HT1080 (cell line): Measurements from ENCODE around the gene CHST1. TPM values are rescaled to one million over a fixed set of nuclear protein-coding genes. Genes with fewer than 3 reads are reported as not detected.

Experiments used
- DNase-seq: peaks from one replicate; pipeline ENCODE4 v3.0.0-alpha.2; 2015; ENCODE audit warnings: low read depth
- total RNA-seq: library from RNA; depleted of rRNA; stranded (reverse); fragments of >200 nt; shearing (Covaris generic); gene quantifications from 2 replicates; pipeline ENCODE4 v1.2.3, GENCODE V29; 2014

The CHST1 gene
- total RNA-seq, 1 experiment from 2014 or later: 2.4 TPM

DNA sequence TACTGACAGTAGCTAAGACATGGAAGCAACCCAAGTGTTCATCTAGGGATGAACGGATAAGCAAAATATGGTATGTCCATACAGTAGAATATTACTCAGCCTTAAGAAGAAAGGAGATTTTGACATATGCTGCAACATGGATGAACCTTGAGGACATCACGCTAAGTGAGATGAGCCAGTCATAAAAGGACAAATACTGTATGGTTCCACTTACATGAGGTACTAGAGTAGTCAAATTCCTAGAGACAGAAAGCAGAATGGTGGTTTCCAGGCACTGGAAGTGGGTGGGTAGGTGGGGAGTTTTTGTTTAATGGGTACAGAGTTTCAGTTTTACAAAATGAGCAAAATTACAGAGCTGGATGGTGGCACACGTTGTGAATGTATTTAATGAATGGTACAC, 18.1 kb downstream of the CHST1 start:
- no peak for DNase-seq

DNA sequence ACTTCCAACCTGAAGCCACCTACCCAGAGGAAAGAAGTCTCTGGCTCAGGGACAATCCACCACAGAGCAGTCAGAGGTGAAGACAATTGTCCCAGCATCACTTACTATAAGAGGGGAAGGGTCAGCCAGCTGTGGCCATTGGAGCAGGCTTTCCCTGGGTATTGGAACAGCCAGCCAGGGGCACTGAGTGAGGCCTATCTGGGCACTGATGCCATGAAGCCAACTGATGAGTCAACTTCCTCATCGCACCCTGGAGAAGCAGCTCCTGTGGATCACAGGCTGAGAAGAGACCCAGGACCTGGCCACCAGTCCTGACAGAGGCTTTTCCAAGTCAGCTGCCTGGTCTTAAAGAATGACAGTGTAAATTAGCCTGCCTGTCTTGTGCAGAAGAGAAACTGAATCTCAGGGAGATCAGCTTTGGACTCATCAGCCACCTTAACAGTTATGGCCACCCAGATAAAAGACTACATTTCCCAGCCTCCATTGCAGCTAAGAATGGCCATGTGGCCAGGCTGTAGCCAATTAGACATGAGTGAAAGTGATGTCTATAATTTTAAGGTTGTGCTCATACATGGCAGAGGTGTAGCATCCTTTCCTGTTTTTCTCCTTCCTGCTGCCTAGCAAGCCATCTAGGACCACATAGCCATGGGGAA, 19.0 kb downstream of the CHST1 start:
- DNase-seq: peak; percentile 76

DNA sequence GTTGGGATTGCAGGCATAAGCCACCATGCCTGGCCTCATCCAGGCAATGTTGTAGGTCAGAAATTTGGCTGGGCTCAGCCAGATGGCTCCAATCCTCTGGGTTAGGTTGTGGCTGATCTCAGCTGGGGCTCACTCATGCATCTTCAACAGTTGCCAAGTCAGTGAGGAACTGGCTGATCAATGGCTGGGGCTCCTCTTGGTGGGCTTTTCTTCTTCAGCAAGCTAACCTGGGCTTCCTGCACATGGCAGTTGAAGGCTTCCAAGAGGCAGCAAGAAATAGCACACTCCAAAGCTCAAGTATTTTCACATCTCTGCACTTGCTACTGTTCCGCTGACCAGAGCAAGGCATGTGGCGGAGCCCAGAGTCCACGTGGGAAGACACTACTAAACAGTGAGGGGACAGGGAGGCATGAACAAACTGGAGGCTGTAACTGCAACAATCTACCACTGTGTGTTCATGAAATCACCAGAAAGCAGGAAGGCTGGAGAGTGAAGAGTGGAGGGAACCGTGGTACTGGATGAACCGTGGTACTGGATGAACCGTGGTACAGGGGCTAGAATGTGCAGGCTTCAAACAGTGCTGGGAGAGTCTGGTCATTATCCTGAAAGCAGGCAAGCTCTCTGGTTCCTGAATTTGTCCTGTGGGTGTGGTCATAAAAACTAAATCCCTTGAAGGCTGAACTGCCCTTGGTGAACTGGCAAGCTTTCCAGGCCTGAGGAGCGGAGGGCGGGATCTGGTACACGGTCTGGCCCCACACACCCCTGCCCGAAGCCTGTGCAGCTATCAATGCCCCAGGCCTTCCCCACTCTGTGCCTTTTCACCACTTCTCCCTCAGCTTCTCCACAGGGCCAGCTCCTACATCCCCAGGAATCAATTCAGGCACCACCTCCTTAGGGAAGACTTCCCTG, 20.2 kb downstream of the CHST1 start:
- no peak for DNase-seq

DNA sequence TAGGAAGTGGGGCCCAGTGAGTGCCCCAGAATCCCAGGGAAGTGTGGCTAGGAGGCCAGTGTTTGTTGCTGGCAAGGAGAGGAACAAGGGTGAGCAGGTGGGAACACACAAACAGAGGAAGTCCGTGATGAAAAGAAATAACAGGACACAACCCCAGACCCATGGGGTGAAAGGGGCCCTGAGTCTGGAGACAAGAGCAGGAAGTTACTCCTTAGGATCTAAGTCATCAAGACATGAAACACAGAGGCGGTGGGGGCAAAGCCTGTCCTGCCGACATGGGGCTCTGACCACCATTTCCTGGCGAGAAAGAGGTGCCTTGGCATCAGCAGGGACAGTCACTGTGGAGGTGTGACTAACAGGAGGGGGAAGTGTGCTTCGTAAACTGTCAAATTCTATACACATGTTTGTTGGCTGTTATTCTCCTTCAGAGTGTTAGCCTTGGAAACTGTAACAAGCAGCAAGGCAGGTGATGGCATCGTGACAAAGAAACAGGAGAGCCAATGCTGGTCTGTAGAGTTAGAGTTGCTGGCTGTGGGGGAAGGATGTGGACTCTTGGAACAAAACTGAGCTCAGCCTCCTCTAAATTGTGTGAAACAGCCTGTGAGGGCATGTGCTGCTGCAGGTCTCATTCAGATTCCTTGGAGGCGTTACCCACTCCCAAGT, 21.7 kb downstream of the CHST1 start:
- DNase-seq: peak; percentile 36

DNA sequence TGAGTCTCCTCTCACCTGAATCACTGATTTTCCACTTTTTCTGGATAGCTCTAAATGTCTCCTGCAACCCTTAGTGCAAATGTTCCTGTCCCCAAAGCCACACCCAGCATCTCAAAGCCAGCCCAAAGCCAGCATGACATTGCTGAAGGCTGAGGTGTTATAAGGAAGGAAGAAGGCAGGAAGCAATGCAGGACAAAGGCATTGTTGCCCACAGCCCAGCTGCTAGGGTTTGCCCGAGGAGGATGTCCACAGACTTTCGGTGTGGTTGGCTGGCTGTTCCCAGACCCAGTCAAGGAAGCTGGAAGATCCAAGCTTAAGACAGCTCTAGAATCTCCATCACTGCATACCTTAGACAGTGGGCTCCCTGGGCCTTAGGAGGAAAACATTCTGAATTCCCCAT, 23.5 kb downstream of the CHST1 start:
- DNase-seq: no peak

DNA sequence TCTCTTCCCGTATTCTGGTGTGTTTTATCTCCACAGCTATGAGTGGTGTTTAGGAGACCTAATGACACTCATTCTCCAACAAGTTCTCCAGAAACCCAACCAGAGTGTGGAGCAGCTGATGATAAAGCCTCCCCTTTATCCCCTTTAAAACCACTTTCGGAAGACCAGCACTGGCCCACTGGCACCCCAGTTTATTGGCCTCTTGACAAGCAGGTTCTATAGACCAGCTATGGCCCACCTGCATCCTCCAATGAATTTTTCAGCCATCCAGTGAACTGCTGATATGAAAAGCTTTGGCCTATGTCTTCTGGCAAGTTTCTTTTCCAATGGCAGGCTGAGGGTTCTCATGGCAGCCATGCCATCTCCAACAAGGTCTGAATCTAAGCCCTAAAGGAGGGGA, 27.4 kb downstream of the CHST1 start:
- no peak for DNase-seq

DNA sequence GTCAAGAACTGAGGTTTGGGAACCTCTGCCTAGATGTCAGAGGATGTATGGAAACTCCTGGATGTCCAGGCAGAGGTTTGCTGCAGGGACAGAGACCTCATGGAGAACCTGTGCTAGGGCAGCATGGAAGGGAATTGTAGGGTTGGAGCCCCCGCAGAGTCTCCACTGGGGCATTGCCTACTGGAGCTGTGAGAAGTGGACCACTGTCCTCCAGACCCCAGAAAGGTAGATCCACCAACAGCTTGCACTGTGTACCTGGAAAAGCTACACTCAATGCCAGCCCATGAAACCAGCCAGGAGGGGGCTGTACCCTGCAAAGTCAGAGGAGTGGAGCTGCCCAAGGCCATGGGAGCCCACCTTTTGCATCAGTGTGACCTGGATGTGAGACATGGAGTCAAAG, 29.5 kb downstream of the CHST1 start:
- DNase-seq: no peak

DNA sequence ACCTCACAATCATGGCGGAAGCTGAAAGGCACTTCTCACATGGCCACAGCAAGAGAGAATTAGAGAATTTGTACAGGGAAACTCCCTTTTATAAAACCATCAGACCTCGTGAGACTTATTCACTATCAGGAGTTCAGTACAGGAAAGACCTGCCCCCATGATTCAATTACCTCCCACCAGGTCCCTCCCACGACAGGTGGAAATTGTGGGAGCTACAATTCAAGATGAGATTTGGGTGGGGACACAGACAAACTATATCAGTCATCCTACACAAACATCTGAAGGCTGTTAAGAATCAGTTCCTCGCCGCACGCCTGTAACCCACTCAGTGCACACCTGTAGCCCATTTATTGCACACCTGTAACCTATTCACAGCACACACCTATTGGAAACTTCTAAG, 39.8 kb downstream of the CHST1 start:
- DNase-seq: no peak

DNA sequence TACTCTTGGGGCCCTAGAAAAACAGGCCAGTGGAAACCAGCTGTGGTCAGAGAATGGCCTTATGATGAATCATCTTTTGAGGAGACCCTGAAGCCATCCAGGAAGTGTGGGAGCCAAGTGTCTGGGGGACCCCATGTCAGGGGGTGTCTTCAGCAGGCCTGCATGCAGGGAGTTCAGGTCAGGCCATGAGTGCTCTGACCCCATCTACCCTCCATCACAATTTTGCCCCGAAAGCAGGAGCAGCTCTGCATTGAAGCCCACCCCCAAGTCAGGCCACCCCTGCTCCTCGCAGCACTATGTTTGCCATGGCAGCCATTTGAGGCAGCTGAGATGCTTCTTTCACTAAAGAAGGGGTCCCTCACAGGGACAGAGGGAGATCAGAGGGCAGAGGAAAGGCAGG, 41.3 kb downstream of the CHST1 start:
- DNase-seq: no peak

DNA sequence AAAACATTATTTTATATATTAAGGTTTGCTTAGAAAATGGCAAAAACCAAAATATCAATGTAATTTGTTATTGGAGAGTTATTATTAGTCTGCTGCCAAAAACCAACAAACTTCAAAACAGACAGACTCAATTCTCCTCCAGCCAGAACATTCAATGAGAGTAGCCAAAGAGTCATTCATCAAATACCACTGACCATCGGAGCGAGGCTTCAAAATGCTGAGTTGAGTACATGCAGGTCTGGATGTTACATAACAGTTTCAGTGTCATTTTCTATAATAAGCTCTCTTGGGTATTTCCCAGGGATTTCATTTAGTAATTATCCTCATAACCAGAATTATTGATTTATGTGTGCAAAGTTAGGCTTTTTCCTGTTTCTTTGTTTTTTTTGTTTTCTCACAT, 42.6 kb downstream of the CHST1 start:
- DNase-seq: no peak

DNA sequence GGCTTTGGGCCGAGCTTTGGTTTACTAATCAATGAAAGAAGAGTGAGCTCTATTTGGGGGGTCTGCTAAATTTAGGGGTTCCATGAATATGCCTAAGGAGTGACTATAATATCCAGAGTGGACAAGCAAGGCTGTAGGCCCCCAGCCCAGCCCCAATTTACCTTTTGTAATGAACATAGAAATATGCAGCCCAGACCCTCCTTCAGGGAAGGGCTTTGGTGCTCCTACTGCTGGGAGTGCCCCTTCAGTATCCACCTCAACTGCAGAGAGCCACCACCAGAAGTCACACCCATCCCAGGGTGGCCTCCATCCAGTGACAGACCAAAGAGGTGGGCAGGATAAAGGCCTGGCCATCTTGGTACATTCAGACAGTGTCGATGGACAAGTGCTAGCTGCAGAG, 43.1 kb downstream of the CHST1 start:
- DNase-seq: no peak

DNA sequence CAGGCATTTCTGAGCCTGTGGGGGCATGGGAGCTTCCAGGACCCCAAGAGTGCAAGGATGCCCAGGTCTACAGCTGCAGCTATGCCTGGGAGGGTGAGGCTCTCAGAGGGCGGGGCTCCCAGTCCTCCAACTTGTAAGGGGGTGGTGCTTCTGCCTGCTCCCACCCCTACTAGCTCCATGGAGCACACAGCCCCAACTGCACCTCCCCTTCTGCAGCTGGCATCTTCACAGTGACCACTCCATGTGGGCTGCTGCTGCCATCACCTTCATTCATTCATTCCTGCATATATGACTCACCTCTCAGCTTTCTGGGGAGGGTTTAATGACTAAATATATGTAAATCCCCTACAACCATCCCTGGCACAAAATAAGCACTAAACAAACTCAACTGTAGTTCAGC, 43.8 kb downstream of the CHST1 start:
- DNase-seq: no peak

DNA sequence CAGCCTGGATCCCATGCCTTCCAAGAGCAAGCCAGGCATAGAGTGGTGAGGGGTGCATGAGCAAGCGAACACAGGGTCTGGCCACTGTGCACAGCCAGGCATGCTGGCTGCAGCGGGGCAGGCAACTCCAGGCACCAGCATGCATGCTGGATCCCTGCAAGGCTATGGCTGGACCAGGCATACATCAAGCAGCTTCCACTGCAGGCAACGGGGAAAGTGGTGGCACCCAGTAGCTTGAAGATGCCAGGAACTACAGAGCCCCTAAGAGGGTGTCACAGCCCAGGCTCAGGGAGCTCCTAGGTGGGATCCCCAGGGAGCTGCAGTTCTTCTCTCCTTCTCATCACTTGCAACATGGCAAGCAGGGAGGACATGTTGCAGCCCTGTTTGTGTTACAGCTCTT, 45.2 kb downstream of the CHST1 start:
- no peak for DNase-seq

DNA sequence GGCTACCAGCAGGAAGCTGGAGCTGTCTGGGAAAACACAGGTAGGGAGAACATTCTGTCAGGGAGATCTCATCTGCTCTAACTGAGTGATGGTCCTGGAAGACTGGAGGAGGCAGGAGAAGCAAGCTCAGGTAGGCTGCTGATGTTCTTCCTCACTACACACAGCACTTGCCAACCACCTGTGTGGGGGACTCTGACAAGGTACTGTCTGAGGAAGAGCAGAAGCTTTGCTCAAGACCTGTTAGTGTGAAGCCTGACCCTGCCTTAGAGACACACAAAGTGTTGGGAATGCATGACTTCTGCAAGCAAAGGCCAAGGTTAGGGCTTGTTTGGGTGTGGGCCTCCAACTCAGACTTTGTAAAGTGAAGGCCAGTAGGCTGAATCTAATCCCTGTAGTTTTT, 46.5 kb downstream of the CHST1 start:
- DNase-seq: no peak

DNA sequence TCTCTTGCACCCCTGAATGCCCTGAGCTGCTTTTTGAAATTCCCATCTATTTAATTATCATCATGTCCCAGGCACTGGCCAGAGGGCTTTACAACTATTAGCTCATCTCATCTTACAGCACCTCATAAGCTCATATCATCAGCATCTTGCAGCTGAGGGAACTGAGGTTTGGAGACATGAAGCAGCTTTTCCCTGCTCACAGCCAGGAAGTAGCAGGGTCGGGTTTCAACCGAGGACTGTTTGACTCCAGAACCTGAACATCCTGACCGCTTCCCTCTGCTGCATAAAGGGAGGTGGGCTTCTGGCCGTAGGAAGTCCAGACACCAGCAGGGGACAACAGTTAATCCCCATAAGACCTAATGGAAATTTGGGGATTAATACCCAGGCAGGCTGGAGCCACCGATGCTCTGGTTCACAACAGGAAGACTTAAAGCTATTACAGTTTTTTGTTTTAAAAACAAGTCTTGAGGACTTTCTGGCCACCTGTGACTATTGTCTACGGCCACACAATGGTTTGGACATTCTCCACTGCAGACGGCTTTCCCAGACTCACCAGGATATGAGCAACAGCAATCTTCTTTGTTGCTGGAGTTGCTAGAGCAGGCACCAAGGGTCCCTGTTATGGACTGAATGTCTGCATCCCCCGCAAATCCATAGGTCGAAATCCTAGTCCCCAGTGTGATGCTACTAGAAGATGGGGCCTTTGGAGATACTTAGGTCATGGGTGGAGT, 47.4 kb downstream of the CHST1 start:
- DNase-seq: no peak

DNA sequence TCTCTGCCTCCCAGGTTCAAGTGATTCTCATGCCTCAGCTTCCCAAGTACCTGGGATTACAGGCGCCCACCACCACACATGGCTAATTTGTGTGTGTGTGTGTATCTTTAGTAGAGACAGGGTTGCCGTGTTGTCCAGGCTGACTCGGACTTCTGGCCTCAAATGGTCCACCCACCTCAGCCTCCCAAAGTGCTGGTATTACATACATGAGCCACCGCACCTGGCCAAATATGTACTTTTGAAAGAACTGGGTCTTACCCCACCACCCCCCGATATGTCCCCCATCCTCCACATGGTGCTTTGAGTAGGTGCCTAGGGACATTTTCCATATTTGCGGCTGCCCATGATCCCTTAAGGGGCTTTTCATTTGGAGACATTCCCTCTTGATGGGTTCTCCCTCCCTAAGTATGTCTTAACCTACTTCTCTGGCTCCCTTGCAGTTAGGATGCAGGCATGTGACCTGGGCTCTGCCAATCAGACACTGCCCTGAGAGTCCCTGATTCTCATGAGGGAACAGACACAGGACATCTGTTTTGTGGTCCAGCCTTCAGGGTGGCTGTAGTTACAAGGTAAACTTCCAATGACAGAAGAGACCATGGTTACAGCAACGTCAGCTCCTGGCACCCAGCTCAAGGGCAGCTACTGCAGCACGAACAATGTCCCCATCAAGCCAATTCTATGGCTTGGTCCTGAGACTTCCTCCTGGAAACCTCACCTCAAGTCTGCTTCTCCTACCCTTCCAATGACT, 48.4 kb downstream of the CHST1 start:
- no peak for DNase-seq

DNA sequence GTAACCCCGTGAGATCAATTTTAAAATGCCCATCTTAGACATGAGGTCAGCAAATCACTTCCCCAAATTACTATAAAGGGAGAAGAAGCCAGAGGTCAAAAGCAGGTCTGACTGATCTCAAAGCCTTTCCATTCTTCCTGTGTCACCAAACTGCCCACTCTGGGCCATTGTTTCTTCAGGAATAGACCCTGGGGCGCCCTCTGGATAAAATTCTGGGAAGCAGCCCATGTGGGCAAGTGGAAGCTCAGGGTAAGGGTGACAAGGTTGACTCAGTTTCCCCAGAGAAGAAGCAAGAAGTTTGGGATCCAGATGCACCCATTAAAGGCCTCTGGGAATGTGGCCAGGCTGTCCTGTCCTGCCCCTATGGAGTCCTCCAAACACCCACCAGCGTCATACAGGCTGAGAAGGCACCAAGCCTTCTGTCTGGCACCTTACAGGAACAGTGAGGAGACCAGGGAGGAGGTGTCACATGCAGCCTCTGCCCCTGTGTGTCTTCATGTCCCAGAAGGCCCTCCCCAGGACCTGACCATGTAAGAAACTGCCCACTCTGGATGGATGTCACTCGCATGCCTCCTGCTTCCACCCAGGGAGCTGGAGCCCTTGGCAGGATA, 50.1 kb downstream of the CHST1 start:
- DNase-seq: no peak

DNA sequence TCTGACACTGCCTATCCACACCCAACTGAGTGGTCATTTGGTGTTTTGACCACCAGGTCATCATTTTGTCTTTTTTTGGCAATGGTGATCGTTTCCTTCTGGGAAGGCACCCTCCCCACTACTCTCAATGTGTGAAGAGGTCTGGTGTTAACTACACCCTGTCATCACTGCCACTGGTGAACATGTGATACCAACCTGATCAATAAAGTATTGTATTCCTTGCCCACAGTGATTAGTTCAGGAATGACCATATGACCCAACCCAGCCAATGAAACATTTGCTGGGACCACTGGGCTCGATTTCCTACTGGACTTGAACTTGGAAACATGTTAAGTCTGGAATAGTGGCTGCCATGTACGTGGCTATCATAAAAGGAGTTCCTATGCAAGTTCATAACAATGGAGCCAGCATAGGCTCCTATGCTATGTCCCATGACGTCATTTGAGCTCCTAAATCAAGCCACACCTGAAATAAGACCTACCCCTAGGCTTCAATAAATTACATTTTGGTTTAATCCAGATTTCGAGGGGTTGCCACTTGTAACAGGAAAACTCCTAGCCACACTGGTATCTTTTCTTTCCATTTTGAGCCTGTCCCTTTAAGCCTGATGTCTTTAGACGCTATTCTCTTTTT, 51.1 kb downstream of the CHST1 start:
- no peak for DNase-seq

DNA sequence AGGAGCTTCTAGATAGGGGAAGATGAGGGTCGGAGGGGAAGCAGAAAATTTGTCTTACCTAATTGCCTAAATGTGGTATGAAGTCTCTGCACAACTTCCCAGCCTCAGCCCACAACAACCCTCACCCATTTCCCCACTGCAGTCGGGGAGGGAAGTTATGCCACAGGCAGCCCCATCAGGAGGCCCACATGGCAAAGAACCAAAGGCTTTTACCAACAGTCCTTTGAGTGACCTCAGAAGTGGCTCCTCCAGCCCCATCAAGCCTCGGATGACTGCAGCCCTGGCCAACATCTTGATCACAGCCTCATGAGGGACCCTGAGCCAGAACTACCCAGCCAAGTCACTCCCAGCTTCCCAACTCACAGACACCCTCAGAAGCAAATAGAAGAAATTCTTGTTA, 54.8 kb downstream of the CHST1 start:
- DNase-seq: no peak

DNA sequence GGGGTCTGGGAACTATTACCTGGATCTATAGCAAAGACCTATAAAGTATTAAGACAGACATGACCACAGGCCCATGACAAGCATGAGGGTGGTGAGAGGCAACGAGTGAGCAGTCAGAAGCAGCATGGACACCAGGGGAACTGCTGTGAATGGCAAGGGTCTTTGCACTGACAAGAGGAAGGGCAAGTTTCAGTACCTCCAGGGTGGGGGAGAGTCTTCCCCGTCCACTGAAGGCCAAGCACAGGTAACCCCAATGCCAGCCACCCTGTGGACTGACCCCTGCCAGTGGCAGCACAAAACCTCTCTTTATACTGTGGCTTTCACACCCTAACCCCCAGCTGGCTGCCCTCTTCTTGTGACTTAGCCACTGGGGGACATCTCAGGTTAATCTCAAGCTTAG, 55.5 kb downstream of the CHST1 start:
- DNase-seq: no peak
